ENCODE results near the gene PIK3R4.

DNA sequence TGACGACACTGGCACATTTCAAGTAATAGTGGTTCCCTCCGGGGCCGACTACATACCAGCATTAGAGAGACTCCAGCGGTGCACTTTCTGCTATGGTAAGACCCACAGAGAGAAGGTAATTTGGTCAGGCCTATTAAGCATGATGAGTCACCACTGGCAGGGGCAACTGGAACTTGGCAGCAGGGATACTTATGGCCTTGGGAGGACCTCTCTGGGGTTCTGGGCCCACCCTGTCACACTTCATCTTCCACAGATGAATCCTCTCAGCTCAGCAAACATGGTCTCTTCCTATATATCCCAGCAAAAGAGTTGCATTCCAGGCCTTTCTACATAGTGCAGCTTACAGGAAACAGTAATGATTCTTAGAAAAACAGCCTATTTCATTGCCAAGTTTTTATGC lies 88.0 kb downstream of the PIK3R4 start:
- no peak for TF ChIP-seq POLR2A (IDR thresholded peaks at IDR 0.05)
- TF ChIP-seq, protein P1, sequence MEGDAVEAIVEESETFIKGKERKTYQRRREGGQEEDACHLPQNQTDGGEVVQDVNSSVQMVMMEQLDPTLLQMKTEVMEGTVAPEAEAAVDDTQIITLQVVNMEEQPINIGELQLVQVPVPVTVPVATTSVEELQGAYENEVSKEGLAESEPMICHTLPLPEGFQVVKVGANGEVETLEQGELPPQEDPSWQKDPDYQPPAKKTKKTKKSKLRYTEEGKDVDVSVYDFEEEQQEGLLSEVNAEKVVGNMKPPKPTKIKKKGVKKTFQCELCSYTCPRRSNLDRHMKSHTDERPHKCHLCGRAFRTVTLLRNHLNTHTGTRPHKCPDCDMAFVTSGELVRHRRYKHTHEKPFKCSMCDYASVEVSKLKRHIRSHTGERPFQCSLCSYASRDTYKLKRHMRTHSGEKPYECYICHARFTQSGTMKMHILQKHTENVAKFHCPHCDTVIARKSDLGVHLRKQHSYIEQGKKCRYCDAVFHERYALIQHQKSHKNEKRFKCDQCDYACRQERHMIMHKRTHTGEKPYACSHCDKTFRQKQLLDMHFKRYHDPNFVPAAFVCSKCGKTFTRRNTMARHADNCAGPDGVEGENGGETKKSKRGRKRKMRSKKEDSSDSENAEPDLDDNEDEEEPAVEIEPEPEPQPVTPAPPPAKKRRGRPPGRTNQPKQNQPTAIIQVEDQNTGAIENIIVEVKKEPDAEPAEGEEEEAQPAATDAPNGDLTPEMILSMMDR (IDR thresholded peaks at IDR 0.05) = no peak

Measured in uterus (tissue), 2 donors.